Muscle of back (tissue), 11 donors: ENCODE measurements around the gene PPFIA1. TPM values are rescaled to one million over a fixed set of nuclear protein-coding genes. Genes with fewer than 3 reads are reported as not detected.
"Not testable (repeated sequence)": the region's sequence is repeated elsewhere in the genome, so short reads cannot be mapped to it uniquely, and the experiment has no call there.

Experiments
- DNase-seq, 3 donors: peaks; one replicate each; pipeline versions ENCODE4 v3.0.0 to v3.0.0-alpha.2; 2013
- polyA plus RNA-seq, 10 donors: library from polyadenylated mRNA; unstranded; fragments of 120-200 nt; gene quantifications; one replicate each; pipeline ENCODE4 v1.2.1, GENCODE V29; 2013; ENCODE audit not compliant: insufficient read length in 10 of 10

PPFIA1 gene
- polyA plus RNA-seq, 10 donors, result 25.6 to 41.8 (median 32.3) TPM

GRCh38 chr11:70295166-70295565 lies 24.7 kb downstream of the PPFIA1 start:
- not testable (repeated sequence) for DNase-seq

DNA sequence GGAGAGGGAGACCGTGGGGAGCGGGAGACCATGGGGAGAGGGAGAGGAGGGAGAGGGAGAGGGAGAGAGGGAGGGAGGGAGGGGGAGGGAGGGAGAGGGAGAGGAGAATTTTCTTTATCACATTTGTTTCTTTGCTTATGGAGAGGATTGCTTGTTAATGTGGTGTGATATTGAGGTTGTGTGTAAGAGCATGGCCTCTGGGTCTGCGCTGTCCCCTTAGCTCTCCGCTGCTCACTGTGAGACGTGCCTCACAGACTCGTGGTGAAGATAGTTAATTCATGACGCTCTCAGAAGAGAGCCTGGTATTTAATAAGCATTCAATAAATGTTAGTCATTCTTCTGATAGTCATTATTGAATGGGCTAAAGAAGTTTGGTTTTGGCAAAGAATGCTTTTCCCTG lies 26.2 kb downstream of the PPFIA1 start:
- no peak for DNase-seq

GRCh38 chr11:70297341-70297740 lies 26.9 kb downstream of the PPFIA1 start:
- DNase-seq, result no peak

GRCh38 chr11:70298243-70298915 lies 27.9 kb downstream of the PPFIA1 start:
- no peak for DNase-seq

DNA sequence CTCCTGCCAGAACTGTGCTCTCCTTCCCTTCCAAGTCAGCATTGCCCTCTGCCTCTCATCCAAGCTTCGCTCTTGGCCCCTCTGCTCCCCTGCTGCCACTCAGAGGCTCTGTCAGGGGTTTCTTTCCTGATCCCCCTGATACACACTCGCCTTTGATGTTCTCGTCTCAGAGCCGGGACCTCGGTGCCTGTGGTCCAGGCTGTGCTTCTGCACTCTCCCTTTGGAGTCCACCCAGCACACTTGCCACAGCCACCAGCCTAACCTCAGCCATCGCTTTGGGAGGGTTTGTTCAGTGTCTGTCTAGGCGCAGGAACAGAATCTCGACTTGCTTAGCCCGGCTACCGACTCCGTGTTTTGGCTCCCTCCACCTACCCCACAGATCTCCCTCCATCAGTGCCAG lies 29.1 kb downstream of the PPFIA1 start:
- no peak for DNase-seq

- DNase-seq, result no peak
Measured at GRCh38 chr11:70301191-70301590, 30.7 kb downstream of the PPFIA1 start.

DNA sequence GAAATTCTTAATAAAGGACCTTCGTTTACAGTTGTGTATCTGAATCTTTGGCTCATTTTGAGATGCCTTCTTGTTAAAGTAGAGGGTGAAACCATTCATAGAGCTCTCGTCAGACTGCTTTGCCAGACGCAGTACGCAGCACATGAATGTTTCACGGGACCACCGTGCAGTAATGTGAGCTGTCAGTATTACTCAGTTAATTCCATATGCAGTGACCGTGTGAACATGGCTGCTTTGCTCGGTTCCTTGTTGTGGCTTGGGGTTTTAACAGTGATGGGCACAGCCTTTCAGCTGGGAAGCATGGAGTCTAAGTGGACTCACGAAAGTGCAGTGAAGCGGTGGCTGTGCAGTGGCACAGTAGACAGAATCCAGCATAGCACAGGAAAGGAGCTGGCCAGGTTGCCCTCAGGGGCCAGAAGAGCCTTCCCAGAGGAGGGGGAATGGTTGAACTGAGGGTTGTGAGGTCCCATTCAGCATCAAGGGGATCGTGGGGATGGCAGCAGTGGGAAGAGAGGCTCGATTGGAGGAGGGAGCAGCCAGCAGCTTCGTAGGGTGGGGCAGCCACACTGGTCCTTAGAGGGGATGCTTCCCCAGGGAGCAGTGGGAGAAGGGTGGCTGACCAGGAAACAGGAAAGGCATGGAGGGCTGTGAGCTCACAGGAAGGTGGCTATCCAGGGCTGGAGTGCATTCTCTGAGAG lies 31.4 kb downstream of the PPFIA1 start:
- DNase-seq, result no peak

- DNase-seq, result no peak
Measured at GRCh38 chr11:70302419-70302752, 31.9 kb downstream of the PPFIA1 start.

GRCh38 chr11:70303070-70303469 lies 32.6 kb downstream of the PPFIA1 start:
- peak; percentile 23 to 43 (median 25) for DNase-seq

DNA sequence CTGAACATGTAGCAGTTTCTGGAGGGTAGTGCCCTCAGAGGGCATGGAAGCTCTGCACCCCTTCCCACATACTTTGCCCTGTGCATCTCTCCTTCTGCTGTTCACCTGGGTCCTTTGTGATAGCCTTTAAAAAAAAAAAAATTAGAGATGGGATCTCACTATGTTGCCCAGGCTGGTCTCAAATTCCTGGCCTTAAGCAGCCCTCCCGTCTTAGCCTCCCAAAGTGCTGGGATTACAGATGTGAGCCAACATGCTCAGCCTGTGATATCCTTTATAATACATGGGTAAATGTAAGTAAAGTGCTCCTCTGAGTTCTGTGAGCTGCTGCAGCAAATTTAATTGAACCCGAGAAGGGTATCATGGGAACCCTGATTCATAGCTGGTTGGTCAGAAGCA lies 33.7 kb downstream of the PPFIA1 start:
- no peak for DNase-seq

GRCh38 chr11:70305501-70305900 lies 35.0 kb downstream of the PPFIA1 start:
- no peak for DNase-seq

GRCh38 chr11:70306586-70307033 lies 36.1 kb downstream of the PPFIA1 start:
- DNase-seq, result no peak

- DNase-seq, result no peak
Measured at GRCh38 chr11:70307176-70307575, 36.7 kb downstream of the PPFIA1 start.

DNA sequence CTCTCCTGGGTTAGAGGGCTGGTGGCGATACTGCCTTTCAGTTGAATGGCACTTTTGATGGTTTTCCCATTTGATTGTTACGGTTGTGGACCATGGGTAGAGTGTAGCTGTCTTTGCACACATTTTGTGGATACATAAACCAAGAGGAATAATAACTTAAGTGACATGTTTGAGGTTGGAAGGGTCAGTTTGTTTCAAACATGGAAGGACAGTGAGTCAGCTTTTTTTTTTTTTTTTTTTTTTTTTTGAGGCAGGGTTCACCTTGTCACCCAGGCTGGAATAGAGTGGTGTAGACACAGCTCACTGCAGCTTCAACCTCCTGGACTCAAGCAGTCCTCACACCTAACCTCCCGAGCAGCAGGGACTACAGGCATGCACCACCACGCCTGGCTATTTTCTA lies 41.1 kb downstream of the PPFIA1 start:
- no peak for DNase-seq

GRCh38 chr11:70312401-70313357 lies 42.2 kb downstream of the PPFIA1 start:
- no peak for DNase-seq

GRCh38 chr11:70313945-70314344 lies 43.5 kb downstream of the PPFIA1 start:
- no peak for DNase-seq

- DNase-seq, result no peak
Measured at GRCh38 chr11:70314730-70315129, 44.2 kb downstream of the PPFIA1 start.

DNA sequence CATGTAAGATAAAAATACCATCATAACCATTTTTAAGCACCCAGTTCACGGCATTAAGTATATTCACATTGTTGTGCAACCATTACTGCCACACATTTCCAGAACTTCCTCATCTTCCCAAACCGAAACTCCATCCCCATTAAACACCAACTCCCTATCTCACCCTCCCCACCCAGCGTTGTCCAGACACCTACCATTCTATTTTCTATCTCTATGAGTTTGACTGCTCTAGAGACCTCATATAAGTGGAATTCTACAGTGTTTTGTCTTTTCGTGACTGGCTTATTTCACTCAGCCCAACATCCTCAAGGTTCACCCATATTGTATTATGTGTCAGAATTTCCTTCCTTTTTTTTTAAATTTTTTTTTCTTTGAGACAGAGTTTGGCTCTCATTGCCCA lies 45.2 kb downstream of the PPFIA1 start:
- DNase-seq, result peak in 1 of 3 donors; percentile 23

GRCh38 chr11:70317581-70318305 lies 47.3 kb downstream of the PPFIA1 start:
- DNase-seq, result no peak

- DNase-seq, result no peak
Measured at GRCh38 chr11:70319396-70320076, 49.0 kb downstream of the PPFIA1 start.

DNA sequence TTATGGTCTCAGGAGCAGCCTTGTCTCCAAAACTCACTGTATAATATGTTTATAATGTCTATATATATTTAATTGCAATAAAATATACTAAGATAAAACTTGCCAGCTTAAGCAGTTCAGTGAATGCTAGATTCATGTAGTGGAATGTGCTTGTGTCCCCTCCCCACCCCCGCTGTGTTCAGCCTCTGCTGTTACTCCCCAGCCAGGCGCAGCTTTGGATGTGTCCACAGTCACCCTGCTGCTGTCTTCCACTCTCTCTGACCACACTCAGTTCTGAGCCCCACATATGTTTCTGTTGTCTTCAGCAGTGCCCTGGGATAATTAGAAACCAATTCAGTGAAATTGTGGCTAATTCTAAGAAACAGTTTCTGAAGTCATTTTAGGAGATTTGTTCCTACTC lies 52.2 kb downstream of the PPFIA1 start:
- DNase-seq, result no peak
